Activated CD8-positive, alpha-beta T cell treated with anti-CD3 and anti-CD28 coated beads for 36 hours (primary cell): ENCODE data around the gene SERPINB1. TPM values are rescaled to one million over a fixed set of nuclear protein-coding genes. Genes with fewer than 3 reads are reported as not detected.

Experiments
- ATAC-seq: fragments of 200-7000 bp; cut with Tn5 transposase; one replicate; pipeline ENCODE4 v1.10.0; 2021; ENCODE audit warnings: mild to moderate bottlenecking, moderate library complexity
- CTCF ChIA-PET: fragments of 350-600 bp; sonication (Branson Sonifier 250); formaldehyde crosslinking; loops from one replicate; lab custom pipeline; 2021; ENCODE audit warnings: antibody characterized with exemption; lab: Charles Lee
- POLR2A ChIA-PET: fragments of 350-600 bp; sonication (Branson Sonifier 250); formaldehyde crosslinking; loops from one replicate; lab custom pipeline; 2021; ENCODE audit warnings: antibody characterized with exemption; lab: Charles Lee
- DNase-seq: peaks from one replicate; pipeline ENCODE4 v3.0.0-alpha.2; 2020
- H3K27ac Mint-ChIP-seq: one replicate; pipeline ENCODE4 v1.8.0; 2021; ENCODE audit warnings: mild to moderate bottlenecking, mixed read lengths
- H3K27me3 Mint-ChIP-seq: one replicate; pipeline ENCODE4 v1.8.0; 2021; ENCODE audit warnings: mixed read lengths
- H3K36me3 Mint-ChIP-seq: one replicate; pipeline ENCODE4 v1.8.0; 2021; ENCODE audit warnings: low read depth, mixed read lengths
- H3K4me1 Mint-ChIP-seq: one replicate; pipeline ENCODE4 v1.8.0; 2021; ENCODE audit warnings: low read depth, mixed read lengths
- H3K4me3 Mint-ChIP-seq: one replicate; pipeline ENCODE4 v1.8.0; 2021; ENCODE audit warnings: mild to moderate bottlenecking, moderate library complexity, mixed read lengths
- H3K9me3 Mint-ChIP-seq: one replicate; pipeline ENCODE4 v1.8.0; 2021; ENCODE audit warnings: mixed read lengths
- intact Hi-C: fragments of 100-400 bp; cut with micrococcal nuclease; formaldehyde crosslinking; loops from one replicate; pipeline ENCODE4 v1.10.0; 2022
- total RNA-seq, 2 experiments: library from RNA; stranded (reverse); gene quantifications; one replicate each; pipeline ENCODE4 v1.2.3, GENCODE V29; 2021
- TF ChIP-seq, protein P1 (sequence below): fragments of 200-600 bp; IDR thresholded peaks from one replicate; pipeline ENCODE4 v1.8.0; 2022; ENCODE audit warnings: antibody characterized with exemption, mild to moderate bottlenecking

Gene SERPINB1
- total RNA-seq, 2 experiments from 2014 or later: 55.8 to 60.0 TPM

DNA sequence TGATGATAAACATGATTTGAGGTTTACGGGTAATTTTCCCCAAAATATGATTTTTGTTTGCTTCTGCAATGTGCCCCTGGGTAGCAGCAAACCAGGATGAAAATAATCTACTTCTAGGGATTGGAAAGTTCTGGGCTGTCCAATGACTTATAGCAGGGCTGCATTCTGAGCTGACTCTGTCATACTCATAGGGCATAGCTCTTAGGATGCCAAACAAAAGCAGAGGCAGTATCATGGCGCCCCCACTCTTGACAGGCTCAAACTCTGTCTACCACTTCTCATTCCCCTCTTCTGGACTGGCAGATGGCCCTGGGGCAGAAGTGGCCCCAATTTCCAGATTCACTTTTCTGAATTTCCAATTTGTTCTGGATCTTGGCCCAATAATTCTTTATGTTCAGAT lies 10.3 kb downstream of the SERPINB1 start:
- no peak overlapping the region for H3K27ac Mint-ChIP-seq
- DNase-seq (no peak), ATAC-seq (no peak)
- TF ChIP-seq, protein P1, sequence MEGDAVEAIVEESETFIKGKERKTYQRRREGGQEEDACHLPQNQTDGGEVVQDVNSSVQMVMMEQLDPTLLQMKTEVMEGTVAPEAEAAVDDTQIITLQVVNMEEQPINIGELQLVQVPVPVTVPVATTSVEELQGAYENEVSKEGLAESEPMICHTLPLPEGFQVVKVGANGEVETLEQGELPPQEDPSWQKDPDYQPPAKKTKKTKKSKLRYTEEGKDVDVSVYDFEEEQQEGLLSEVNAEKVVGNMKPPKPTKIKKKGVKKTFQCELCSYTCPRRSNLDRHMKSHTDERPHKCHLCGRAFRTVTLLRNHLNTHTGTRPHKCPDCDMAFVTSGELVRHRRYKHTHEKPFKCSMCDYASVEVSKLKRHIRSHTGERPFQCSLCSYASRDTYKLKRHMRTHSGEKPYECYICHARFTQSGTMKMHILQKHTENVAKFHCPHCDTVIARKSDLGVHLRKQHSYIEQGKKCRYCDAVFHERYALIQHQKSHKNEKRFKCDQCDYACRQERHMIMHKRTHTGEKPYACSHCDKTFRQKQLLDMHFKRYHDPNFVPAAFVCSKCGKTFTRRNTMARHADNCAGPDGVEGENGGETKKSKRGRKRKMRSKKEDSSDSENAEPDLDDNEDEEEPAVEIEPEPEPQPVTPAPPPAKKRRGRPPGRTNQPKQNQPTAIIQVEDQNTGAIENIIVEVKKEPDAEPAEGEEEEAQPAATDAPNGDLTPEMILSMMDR: no peak
- no peaks in the 10 kb centered on the region for H3K9me3 Mint-ChIP-seq
- ChIA-PET CTCF (interaction anchor here (0.8 kb wide), 1 partner anchor 40 kb away, joined by 3 read pairs; no protein-coding TSS in a partner anchor), POLR2A (no interaction called here)
- no peaks in the 10 kb centered on the region for H3K27me3 Mint-ChIP-seq
- H3K4me3 Mint-ChIP-seq: no peak overlapping the region
- peaks cover 28% of the 10 kb centered on the region for H3K36me3 Mint-ChIP-seq
- intact Hi-C loops: no loop called here
- H3K4me1 Mint-ChIP-seq: peaks cover 13% of the 10 kb centered on the region

DNA sequence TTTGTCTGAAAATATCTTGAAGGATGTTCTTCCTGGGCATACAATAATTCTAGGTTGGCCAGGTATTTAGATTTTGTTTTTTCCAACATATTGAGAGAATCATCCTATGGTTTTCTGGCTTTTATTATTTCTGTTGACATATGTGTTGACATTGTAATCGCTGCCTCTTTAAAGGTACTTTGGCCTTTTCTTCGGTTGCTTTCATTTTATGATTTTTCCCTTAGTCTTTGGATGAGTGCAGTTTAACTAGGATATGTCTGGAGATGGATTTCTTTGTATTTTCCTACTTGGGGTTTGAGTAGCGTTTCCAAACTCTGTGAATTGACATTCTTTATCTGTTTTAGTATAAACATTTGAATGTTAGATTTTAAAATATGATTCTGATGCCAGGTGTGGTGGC lies 11.5 kb downstream of the SERPINB1 start:
- Mint-ChIP-seq H3K27ac (no peak overlapping the region), H3K27me3 (no peaks in the 10 kb centered on the region), H3K36me3 (peaks cover 16% of the 10 kb centered on the region), H3K4me1 (peaks cover 9% of the 10 kb centered on the region), H3K9me3 (no peaks in the 10 kb centered on the region), H3K4me3 (no peak overlapping the region)
- no peak for DNase-seq
- ATAC-seq: no peak
- ChIA-PET CTCF (no interaction called here), POLR2A (no interaction called here)
- intact Hi-C loops: no loop called here
- TF ChIP-seq, protein P1: no peak

DNA sequence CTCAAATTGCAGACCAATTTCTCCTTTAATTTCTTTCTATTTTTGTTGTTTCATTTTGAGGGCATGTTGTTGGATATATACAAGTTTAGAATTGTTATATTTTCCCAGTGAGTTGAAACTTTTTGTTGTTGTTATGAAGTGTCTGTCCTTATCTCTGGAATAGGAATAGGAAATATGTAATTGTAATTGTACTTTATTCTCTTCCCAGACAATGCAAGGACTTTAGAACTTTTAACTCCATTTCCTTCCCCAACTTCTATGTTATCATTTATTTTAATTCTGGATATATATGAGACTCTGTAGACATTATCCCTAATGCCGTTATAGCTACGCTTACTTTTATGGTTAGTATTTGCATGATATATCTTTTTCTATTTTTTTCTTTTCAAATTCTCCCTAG lies 12.4 kb downstream of the SERPINB1 start:
- ATAC-seq (no peak), DNase-seq (no peak)
- Mint-ChIP-seq H3K36me3 (peaks cover 8% of the 10 kb centered on the region), H3K27ac (no peak overlapping the region), H3K9me3 (no peaks in the 10 kb centered on the region), H3K4me1 (peaks cover 2% of the 10 kb centered on the region), H3K27me3 (no peaks in the 10 kb centered on the region), H3K4me3 (no peak overlapping the region)
- intact Hi-C loops: no loop called here
- CTCF ChIA-PET: interaction anchor here (1.4 to 1.7 kb wide), 2 partner anchors 31 to 38 kb away, joined by 3 to 5 read pairs; no protein-coding TSS in a partner anchor
- POLR2A ChIA-PET: interaction anchor here (1.0 to 1.9 kb wide), 3 partner anchors 10 to 62 kb away, joined by 3 to 5 read pairs (median 4); partner anchors contain the start of gene SERPINB1
- TF ChIP-seq, protein P1: no peak

DNA sequence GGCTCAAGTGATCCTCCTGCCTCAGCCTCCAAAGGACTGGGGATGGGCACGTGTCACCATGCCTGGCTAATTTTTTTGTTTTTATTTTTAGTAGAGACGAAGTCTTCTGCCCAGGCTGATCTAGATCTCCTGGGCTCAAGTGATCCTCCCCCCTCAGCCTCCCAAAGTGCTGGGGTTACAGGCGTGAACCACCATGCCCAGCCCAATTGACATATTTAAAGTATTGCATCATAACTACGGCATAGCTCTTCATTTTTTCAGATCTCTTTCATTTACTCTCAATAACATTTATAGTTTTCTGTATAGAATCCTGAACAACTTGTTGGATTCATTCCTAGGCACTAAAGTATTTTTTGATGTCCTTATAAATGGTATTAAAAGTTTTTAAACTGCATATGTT lies 13.0 kb downstream of the SERPINB1 start:
- ATAC-seq (no peak), DNase-seq (no peak)
- ChIA-PET POLR2A (interaction anchor here (1.0 to 1.9 kb wide), 4 partner anchors 10 to 61 kb away, joined by 3 to 5 read pairs (median 4); partner anchors contain the start of gene SERPINB1), CTCF (interaction anchor here (1.2 to 2.2 kb wide), 4 partner anchors 12 to 37 kb away, joined by 3 to 6 read pairs (median 4); no protein-coding TSS in a partner anchor)
- TF ChIP-seq, protein P1: no peak
- intact Hi-C loops: no loop called here
- Mint-ChIP-seq H3K27ac (no peak overlapping the region), H3K36me3 (peaks cover 3% of the 10 kb centered on the region), H3K9me3 (no peaks in the 10 kb centered on the region), H3K4me3 (no peak overlapping the region), H3K4me1 (no peaks in the 10 kb centered on the region), H3K27me3 (no peaks in the 10 kb centered on the region)

DNA sequence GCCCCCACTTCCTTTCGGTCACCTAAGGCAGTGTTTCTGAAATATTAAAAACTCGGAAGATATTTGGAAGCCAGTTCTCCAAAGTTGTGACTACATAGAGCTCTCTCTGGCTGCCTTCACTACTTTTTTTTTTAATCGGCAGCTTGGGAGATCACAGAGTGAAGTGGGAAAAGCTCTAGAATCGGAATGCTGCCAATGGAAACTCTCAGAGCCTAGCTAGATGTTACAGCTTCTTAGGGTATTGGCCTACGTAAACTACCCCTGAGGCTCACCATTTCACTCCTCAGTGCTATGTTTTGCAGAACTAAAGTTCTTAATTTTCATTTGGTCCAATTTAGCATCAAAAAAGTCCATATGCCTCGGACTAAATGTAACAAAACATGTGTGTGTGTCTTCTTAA lies 14.5 kb downstream of the SERPINB1 start:
- ChIA-PET CTCF (interaction anchor here (0.8 to 2.6 kb wide), 6 partner anchors 8 to 36 kb away, joined by 3 to 10 read pairs (median 4); no protein-coding TSS in a partner anchor), POLR2A (interaction anchor here (0.9 kb wide), 1 partner anchor 98 kb away, joined by 3 read pairs; no protein-coding TSS in a partner anchor)
- Mint-ChIP-seq H3K27ac (no peak overlapping the region), H3K36me3 (peaks cover 2% of the 10 kb centered on the region), H3K9me3 (no peaks in the 10 kb centered on the region), H3K4me3 (no peak overlapping the region), H3K4me1 (no peaks in the 10 kb centered on the region), H3K27me3 (no peaks in the 10 kb centered on the region)
- DNase-seq: no peak
- intact Hi-C loops: no loop called here
- no peak for ATAC-seq
- TF ChIP-seq, protein P1: no peak
